ENCODE results near the gene GSAP. TPM values are rescaled to one million over a fixed set of nuclear protein-coding genes. Genes with fewer than 3 reads are reported as not detected.
"Not testable (repeated sequence)": the region's sequence is repeated elsewhere in the genome, so short reads cannot be mapped to it uniquely, and the experiment has no call there.

GSAP gene
- total RNA-seq, 2 donors from 2014 or later = 22.0 to 28.9 TPM

- ATAC-seq (no peak), DNase-seq (no peak)
- no peak overlapping the region for H3K4me3 Mint-ChIP-seq
- H3K4me1 Mint-ChIP-seq = peaks cover 17% of the 10 kb centered on the region
- H3K36me3 Mint-ChIP-seq (ENCODE audit: low read depth) = peaks cover 3% of the 10 kb centered on the region
- H3K27ac Mint-ChIP-seq = no peak overlapping the region
- no peaks in the 10 kb centered on the region for H3K27me3 Mint-ChIP-seq
- H3K9me3 ChIP-seq (ENCODE audit: control insufficient read depth, low read length, poor library complexity, severe bottlenecking) = no peaks in the 10 kb centered on the region
These were observed 77.9 kb downstream of the GSAP start for GRCh38 chr7:77338260-77338659.

GRCh38 chr7:77337456-77337990 lies 78.6 kb downstream of the GSAP start:
- Mint-ChIP-seq H3K4me3 (peak overlapping the region; percentile 52), H3K27ac (peak overlapping the region; percentile 51), H3K27me3 (no peaks in the 10 kb centered on the region), H3K36me3 (ENCODE audit: low read depth) (peaks cover 3% of the 10 kb centered on the region), H3K4me1 (peaks cover 17% of the 10 kb centered on the region)
- DNase-seq (no peak), ATAC-seq (no peak)
- H3K9me3 ChIP-seq (ENCODE audit: control insufficient read depth, low read length, poor library complexity, severe bottlenecking) = no peaks in the 10 kb centered on the region

- peaks cover 21% of the 10 kb centered on the region for H3K4me1 Mint-ChIP-seq
- H3K27ac Mint-ChIP-seq = peak overlapping the region; percentile 43
- H3K4me3 Mint-ChIP-seq = no peak overlapping the region
- no peaks in the 10 kb centered on the region for H3K9me3 ChIP-seq (ENCODE audit: control insufficient read depth, low read length, poor library complexity, severe bottlenecking)
- DNase-seq = no peak
- H3K36me3 Mint-ChIP-seq (ENCODE audit: low read depth) = peaks cover 3% of the 10 kb centered on the region
- ATAC-seq = no peak
- H3K27me3 Mint-ChIP-seq = no peaks in the 10 kb centered on the region
These were observed 80.6 kb downstream of the GSAP start for GRCh38 chr7:77335581-77335980.

- H3K27ac Mint-ChIP-seq; H3K27me3 Mint-ChIP-seq; H3K4me3 Mint-ChIP-seq; ATAC-seq; H3K9me3 ChIP-seq (ENCODE audit: control insufficient read depth, low read length, poor library complexity, severe bottlenecking); DNase-seq; H3K36me3 Mint-ChIP-seq (ENCODE audit: low read depth): not testable (repeated sequence)
- H3K4me1 Mint-ChIP-seq = peaks cover 28% of the 10 kb centered on the region
These were observed 82.1 kb downstream of the GSAP start for GRCh38 chr7:77334039-77334438.

GRCh38 chr7:77331938-77332695 lies 84.0 kb downstream of the GSAP start:
- no peaks in the 10 kb centered on the region for H3K9me3 ChIP-seq (ENCODE audit: control insufficient read depth, low read length, poor library complexity, severe bottlenecking)
- Mint-ChIP-seq H3K36me3 (ENCODE audit: low read depth) (no peaks in the 10 kb centered on the region), H3K4me3 (no peak overlapping the region), H3K27me3 (no peaks in the 10 kb centered on the region), H3K4me1 (peaks cover 32% of the 10 kb centered on the region), H3K27ac (no peak overlapping the region)
- DNase-seq (peak in 1 of 3 donors; percentile 5), ATAC-seq (peak; percentile 79)

GRCh38 chr7:77330169-77330882 lies 85.8 kb downstream of the GSAP start:
- DNase-seq = no peak
- no peaks in the 10 kb centered on the region for H3K9me3 ChIP-seq (ENCODE audit: control insufficient read depth, low read length, poor library complexity, severe bottlenecking)
- Mint-ChIP-seq H3K27me3 (no peaks in the 10 kb centered on the region), H3K27ac (peak overlapping the region; percentile 32), H3K36me3 (ENCODE audit: low read depth) (peaks cover 2% of the 10 kb centered on the region), H3K4me3 (no peak overlapping the region), H3K4me1 (peaks cover 32% of the 10 kb centered on the region)
- peak; percentile 63 for ATAC-seq

- no peak for ATAC-seq
- Mint-ChIP-seq H3K4me3 (no peak overlapping the region), H3K36me3 (ENCODE audit: low read depth) (peaks cover 2% of the 10 kb centered on the region), H3K4me1 (peaks cover 32% of the 10 kb centered on the region), H3K27ac (peak overlapping the region; percentile 32), H3K27me3 (no peaks in the 10 kb centered on the region)
- H3K9me3 ChIP-seq (ENCODE audit: control insufficient read depth, low read length, poor library complexity, severe bottlenecking) = no peaks in the 10 kb centered on the region
- no peak for DNase-seq
These were observed 86.5 kb downstream of the GSAP start for GRCh38 chr7:77329466-77330168.

- peak overlapping the region; percentile 80 for H3K27ac Mint-ChIP-seq
- ATAC-seq = no peak
- DNase-seq = no peak
- peaks cover 35% of the 10 kb centered on the region for H3K4me1 Mint-ChIP-seq
- H3K4me3 Mint-ChIP-seq = no peak overlapping the region
- no peaks in the 10 kb centered on the region for H3K9me3 ChIP-seq (ENCODE audit: control insufficient read depth, low read length, poor library complexity, severe bottlenecking)
- peaks cover 5% of the 10 kb centered on the region for H3K36me3 Mint-ChIP-seq (ENCODE audit: low read depth)
- H3K27me3 Mint-ChIP-seq = no peaks in the 10 kb centered on the region
These were observed 87.5 kb downstream of the GSAP start for GRCh38 chr7:77328669-77329068.

- Mint-ChIP-seq H3K27me3 (no peaks in the 10 kb centered on the region), H3K36me3 (ENCODE audit: low read depth) (peaks cover 5% of the 10 kb centered on the region), H3K4me1 (peaks cover 35% of the 10 kb centered on the region), H3K27ac (peak overlapping the region; percentile 80), H3K4me3 (peak overlapping the region; percentile 71)
- no peaks in the 10 kb centered on the region for H3K9me3 ChIP-seq (ENCODE audit: control insufficient read depth, low read length, poor library complexity, severe bottlenecking)
- DNase-seq (no peak), ATAC-seq (peak; percentile 53)
These were observed 88.1 kb downstream of the GSAP start for GRCh38 chr7:77327932-77328628.

- peak overlapping the region; percentile 71 for H3K4me3 Mint-ChIP-seq
- peaks cover 5% of the 10 kb centered on the region for H3K36me3 Mint-ChIP-seq (ENCODE audit: low read depth)
- no peak for ATAC-seq
- peaks cover 35% of the 10 kb centered on the region for H3K4me1 Mint-ChIP-seq
- H3K27me3 Mint-ChIP-seq = no peaks in the 10 kb centered on the region
- no peak for DNase-seq
- H3K9me3 ChIP-seq (ENCODE audit: control insufficient read depth, low read length, poor library complexity, severe bottlenecking) = no peaks in the 10 kb centered on the region
- H3K27ac Mint-ChIP-seq = peak overlapping the region; percentile 80
These were observed 88.8 kb downstream of the GSAP start for GRCh38 chr7:77327067-77327931.

GRCh38 chr7:77326131-77326530 lies 90.0 kb downstream of the GSAP start:
- no peak for ATAC-seq

GRCh38 chr7:77321300-77321699 lies 94.8 kb downstream of the GSAP start:
- DNase-seq (no peak), ATAC-seq (no peak)
- peaks cover 3% of the 10 kb centered on the region for H3K4me1 Mint-ChIP-seq
- peaks cover 8% of the 10 kb centered on the region for H3K36me3 Mint-ChIP-seq (ENCODE audit: low read depth)
- no peak overlapping the region for H3K27ac Mint-ChIP-seq
- no peak overlapping the region for H3K4me3 Mint-ChIP-seq
- H3K9me3 ChIP-seq (ENCODE audit: control insufficient read depth, low read length, poor library complexity, severe bottlenecking) = no peaks in the 10 kb centered on the region
- H3K27me3 Mint-ChIP-seq = no peaks in the 10 kb centered on the region

More at GRCh38 chr7:77326131-77326530, 90.0 kb downstream of the GSAP start:
- no peaks in the 10 kb centered on the region for H3K27me3 Mint-ChIP-seq
- H3K4me1 Mint-ChIP-seq = peaks cover 31% of the 10 kb centered on the region
- no peak overlapping the region for H3K4me3 Mint-ChIP-seq
- H3K9me3 ChIP-seq (ENCODE audit: control insufficient read depth, low read length, poor library complexity, severe bottlenecking) = no peaks in the 10 kb centered on the region
- H3K36me3 Mint-ChIP-seq (ENCODE audit: low read depth) = peaks cover 6% of the 10 kb centered on the region
- no peak for DNase-seq
- no peak overlapping the region for H3K27ac Mint-ChIP-seq
